HEK293 (cell line): ENCODE measurements around the gene HDLBP.

Source experiments
- SALL2 ChIP-seq: fragments of 450-650 bp; formaldehyde crosslinking; IDR thresholded peaks from 2 replicates; pipeline ENCODE4 v1.5.0; 2017; ENCODE audit warnings: missing biosample characterization, mild to moderate bottlenecking, missing genetic modification characterization, borderline replicate concordance
- ZNF558 ChIP-seq: fragments of 450-650 bp; formaldehyde crosslinking; IDR thresholded peaks from 2 replicates; pipeline ENCODE4 v1.5.1; 2016; ENCODE audit warnings: missing biosample characterization, missing genetic modification characterization
- TF ChIP-seq, protein P1 (sequence below): fragments of 450-650 bp; formaldehyde crosslinking; IDR thresholded peaks from 2 replicates; pipeline ENCODE4 v1.5.1; 2016; ENCODE audit warnings: missing biosample characterization, missing genetic modification characterization

GRCh38 chr2:241207151-241207550 is 108.3 kb downstream of the HDLBP start:
- TF ChIP-seq ZNF558 (tag by site-specific recombination) (no peak), SALL2 (no peak)
- TF ChIP-seq, protein P1, sequence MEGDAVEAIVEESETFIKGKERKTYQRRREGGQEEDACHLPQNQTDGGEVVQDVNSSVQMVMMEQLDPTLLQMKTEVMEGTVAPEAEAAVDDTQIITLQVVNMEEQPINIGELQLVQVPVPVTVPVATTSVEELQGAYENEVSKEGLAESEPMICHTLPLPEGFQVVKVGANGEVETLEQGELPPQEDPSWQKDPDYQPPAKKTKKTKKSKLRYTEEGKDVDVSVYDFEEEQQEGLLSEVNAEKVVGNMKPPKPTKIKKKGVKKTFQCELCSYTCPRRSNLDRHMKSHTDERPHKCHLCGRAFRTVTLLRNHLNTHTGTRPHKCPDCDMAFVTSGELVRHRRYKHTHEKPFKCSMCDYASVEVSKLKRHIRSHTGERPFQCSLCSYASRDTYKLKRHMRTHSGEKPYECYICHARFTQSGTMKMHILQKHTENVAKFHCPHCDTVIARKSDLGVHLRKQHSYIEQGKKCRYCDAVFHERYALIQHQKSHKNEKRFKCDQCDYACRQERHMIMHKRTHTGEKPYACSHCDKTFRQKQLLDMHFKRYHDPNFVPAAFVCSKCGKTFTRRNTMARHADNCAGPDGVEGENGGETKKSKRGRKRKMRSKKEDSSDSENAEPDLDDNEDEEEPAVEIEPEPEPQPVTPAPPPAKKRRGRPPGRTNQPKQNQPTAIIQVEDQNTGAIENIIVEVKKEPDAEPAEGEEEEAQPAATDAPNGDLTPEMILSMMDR: no peak
